ENCODE data around the gene MYL12B.
"Not testable (repeated sequence)": the region's sequence is repeated elsewhere in the genome, so short reads cannot be mapped to it uniquely, and the experiment has no call there.

MYL12B gene

DNA sequence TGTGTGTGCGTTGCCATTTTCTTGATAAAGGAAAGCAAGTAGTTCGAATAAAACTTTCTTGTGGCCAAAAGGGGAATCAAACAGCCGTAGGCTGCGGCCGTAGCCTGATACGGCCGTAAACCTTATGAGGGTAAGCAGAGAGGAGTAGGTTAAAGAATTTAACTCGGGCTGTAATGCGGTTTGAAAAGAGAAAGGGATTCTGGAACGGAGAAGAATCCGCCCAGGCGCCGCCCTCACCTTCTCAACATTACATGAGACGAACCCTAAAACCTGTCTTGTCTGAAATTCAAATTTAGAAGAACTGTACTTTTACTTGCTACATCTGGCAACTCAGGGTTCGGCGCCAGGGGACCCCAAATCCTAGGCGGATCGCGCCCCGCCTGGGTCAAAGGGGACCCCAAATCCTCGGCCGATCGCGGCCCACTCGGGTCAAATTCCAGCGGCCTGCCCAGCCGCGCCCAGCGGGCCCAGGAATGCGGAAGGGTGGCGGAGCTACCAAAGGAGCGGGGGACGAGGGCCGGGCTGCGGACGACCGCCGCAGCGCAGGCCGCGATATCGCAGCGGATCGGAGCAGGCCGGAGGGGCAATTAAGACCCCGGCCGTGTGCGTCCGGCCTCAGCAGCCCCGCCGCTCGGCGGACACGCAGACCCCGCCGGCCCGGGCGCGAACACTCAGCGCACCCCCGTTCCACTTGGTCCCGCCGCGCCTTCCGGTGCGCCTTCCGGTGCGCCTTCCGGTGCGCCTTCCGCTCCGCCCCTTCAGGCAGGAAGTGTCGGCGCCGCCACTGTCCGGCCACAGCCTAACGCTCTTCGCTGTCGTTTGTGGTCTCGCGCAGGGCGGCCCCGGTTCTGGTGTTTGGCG is at the start of gene MYL12B:
Gene MYL12B, plus strand, starts transcription at position 761 of the 861 bp plus-strand sequence. CDS start 10,766 bp downstream, outside the sequence.
- Mint-ChIP-seq H3K27ac (peak within 1 kb of the TSS; percentile 97), H3K36me3 (peaks cover 14% of the 10 kb centered on the region), H3K4me3 (peak within 1 kb of the TSS; percentile 86), H3K27me3 (no peaks in the 10 kb centered on the region), H3K9me3 (no peaks in the 10 kb centered on the region), H3K4me1 (peaks cover 83% of the 10 kb centered on the region)
- peak; percentile 90 for ATAC-seq

DNA sequence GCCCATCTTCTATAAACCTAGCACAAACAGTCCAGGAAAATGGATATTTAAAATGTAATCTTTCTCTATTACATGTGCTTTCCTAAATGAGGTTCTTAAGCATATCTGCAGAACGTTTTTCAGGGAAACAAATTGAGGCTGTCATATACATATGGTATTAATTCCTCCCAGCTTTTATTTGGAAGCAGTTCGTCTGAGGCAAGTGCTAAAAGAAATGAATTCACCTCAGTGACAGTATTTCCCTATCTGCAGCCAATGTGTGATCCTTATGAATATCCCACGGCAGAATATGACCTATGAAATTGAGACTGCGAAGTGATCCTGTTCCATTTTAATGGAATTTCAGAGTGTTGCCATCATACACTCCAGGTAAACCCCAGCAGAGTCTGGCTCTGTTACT is 49.3 kb upstream of the MYL12B start:
- Mint-ChIP-seq H3K9me3 (peaks cover 4% of the 10 kb centered on the region), H3K4me3 (no peak overlapping the region), H3K4me1 (no peaks in the 10 kb centered on the region), H3K27me3 (no peaks in the 10 kb centered on the region), H3K36me3 (peaks cover 12% of the 10 kb centered on the region), H3K27ac (no peak overlapping the region)
- no peak for ATAC-seq

DNA sequence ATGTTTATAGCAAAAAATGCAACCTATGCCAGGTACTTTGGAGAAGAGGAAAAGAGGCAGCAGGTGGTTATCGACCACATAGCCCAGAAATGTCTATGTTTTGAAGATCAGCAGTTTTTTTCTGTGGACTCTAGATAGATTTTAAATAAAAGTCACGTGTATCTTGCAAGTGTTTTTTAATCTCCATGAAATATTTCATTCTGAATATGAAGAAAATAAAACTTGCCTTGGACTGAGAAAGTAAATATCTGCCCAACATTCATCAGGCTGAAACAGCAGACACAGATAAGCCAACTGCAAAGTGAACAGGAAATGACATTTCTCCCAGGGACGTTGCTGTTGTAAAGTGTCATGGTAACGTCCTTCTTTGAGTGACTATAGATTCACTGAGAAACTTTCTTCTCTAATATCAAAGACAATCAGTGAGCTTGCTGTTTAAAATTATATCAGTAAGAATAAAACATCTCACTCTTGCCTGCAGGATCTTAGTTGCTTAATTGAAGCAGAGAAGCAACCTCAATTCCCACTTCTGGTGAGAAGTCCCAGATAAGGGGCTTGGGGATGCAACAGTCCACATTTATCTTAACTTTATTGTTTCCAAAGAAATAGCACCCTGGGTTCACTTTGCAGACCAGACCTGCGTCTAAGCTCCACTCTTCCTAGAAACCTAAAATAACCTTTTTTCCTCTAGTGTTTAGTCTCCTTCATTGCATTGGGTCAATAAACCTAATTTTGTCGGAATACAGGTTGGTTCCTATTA is 48.5 kb upstream of the MYL12B start:
- H3K4me1 Mint-ChIP-seq, result no peaks in the 10 kb centered on the region
- peaks cover 4% of the 10 kb centered on the region for H3K9me3 Mint-ChIP-seq
- peaks cover 12% of the 10 kb centered on the region for H3K36me3 Mint-ChIP-seq
- no peak for ATAC-seq
- no peak overlapping the region for H3K27ac Mint-ChIP-seq
- no peak overlapping the region for H3K4me3 Mint-ChIP-seq
- H3K27me3 Mint-ChIP-seq, result no peaks in the 10 kb centered on the region

DNA sequence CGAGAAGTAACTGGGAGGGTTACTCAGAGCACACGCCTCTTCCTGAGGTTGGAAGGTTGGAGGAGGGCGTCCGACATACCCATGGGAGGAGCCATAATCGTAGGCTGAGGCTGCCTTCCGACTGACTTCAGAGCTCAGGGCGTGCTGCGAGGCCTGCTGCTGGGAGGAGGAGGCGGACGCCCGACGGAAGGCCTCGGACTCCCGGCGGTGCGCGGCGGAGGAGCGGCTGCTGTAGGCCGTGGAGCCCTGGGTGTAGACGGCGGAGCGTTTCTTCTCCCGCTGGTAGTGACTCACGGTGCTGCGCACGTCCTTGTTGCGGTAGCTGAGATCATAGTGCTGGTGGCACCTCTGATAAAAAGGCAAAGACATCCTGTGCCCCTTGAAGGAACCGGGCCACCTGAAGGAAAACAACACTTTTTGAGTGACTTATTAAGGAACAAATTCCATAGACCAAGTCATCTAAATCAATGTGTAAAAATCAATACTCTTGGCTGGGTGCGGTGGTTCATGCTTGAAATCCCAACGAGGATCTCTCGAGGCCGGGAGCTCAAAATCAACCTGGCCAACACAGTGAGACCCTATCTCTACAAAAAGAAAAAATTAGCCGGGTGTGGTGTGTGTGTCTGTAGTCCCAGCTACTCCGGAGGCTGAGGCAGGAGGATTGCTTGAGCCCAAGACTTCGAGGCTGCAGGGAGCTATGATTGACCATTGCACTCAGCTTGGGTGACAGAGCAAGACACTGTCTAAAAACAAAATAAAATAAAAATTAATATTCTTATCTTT is 46.9 kb upstream of the MYL12B start:
- H3K4me1 Mint-ChIP-seq, result no peaks in the 10 kb centered on the region
- peaks cover 8% of the 10 kb centered on the region for H3K36me3 Mint-ChIP-seq
- H3K27me3 Mint-ChIP-seq, result no peaks in the 10 kb centered on the region
- no peak for ATAC-seq
- no peak overlapping the region for H3K27ac Mint-ChIP-seq
- H3K4me3 Mint-ChIP-seq, result no peak overlapping the region
- peaks cover 4% of the 10 kb centered on the region for H3K9me3 Mint-ChIP-seq

DNA sequence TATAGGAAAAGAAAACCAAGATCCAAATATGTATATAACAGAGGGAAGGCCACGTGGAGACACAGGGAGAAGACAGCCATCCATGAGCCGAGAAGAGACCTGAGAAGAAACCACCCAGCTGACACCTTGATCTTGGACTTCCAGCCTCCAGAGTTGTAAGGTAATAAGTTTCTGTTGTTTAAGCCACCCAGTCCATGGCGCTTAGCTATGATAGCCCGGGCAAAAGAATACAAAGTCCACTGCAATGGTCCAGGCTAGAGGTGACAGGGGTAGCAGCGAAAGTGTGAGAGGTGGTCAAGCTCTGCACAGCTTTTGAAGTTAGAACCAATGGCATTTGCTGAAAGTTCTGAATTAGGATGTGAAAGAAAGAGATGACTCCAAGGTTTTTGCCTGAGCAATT is 44.9 kb upstream of the MYL12B start:
- Mint-ChIP-seq H3K4me1 (no peaks in the 10 kb centered on the region), H3K36me3 (peaks cover 8% of the 10 kb centered on the region), H3K4me3 (no peak overlapping the region), H3K27ac (no peak overlapping the region), H3K9me3 (peaks cover 4% of the 10 kb centered on the region), H3K27me3 (no peaks in the 10 kb centered on the region)
- ATAC-seq, result no peak

DNA sequence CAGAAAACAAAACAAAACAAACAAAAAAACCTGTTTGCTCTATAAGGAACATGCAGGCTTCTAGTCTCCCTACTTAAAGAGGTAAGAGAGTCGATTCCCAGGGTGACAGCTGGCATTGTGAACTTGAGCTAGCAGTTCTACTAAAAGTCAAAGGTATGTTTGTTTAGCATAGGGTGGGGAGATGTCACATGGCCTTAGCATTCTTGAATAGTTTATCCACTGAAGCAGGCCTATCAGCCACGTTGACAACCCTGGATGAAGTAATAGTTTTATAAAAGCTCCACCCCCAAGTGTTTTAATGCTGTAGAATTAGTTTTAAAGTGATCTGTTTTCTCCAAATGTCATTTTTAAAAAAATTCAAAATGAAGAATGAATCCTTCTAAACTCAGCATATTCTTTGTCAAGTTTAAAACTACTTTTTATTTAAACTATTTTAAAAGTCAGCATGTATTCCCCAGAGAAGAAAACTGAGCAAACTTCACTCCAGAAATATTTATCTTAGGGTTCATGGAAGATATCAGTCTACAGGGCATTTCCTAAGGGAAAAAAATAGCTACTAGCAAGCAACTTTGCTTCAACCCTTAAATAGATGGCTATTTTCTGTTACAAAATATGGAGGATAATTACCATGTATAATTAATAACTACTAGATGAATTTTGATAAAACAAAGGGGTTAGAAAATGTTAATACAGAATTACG is 43.8 kb upstream of the MYL12B start:
- ATAC-seq, result no peak
- no peak overlapping the region for H3K4me3 Mint-ChIP-seq
- H3K27me3 Mint-ChIP-seq, result no peaks in the 10 kb centered on the region
- H3K27ac Mint-ChIP-seq, result no peak overlapping the region
- peaks cover 4% of the 10 kb centered on the region for H3K9me3 Mint-ChIP-seq
- H3K4me1 Mint-ChIP-seq, result no peaks in the 10 kb centered on the region
- peaks cover 8% of the 10 kb centered on the region for H3K36me3 Mint-ChIP-seq

DNA sequence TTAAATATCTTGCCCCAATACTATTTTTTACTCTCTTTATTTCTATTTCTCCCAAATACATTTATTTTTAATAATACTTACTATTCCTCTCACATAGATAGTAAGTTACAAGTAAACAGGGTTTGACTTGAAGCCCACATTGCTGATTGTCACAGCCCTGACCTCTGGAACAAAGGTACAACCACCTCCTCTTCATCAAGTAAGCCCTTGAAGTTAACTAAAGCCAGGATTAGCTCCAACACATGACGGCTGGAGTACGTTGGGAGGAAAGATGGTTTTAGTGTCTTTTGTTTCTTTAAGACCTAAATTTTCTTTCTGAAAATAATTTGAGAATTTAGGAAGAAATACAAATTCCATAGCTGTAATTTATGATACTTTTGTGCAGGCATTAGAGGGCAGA is 43.1 kb upstream of the MYL12B start:
- Mint-ChIP-seq H3K36me3 (peaks cover 8% of the 10 kb centered on the region), H3K9me3 (peaks cover 4% of the 10 kb centered on the region), H3K4me3 (no peak overlapping the region), H3K4me1 (no peaks in the 10 kb centered on the region), H3K27ac (no peak overlapping the region), H3K27me3 (no peaks in the 10 kb centered on the region)
- no peak for ATAC-seq

DNA sequence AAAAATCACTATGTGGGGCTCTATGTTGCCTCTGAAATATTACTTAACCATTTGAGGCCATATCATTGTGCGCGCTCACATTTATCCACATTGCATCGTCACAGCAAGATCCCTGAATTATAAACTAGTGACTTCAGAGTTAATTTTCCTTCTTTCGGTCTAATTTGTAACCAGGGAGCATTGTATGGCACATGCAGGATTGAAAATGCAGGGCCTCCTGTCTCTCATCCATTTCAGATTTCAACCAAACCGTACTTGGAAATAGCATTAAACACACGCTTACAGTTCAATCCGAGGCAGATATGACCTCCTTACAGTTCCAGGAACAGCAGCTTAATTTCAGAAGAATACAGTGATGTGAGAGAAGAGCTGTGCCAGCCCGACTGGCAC is 42.7 kb upstream of the MYL12B start:
- H3K4me3 Mint-ChIP-seq, result no peak overlapping the region
- peaks cover 4% of the 10 kb centered on the region for H3K9me3 Mint-ChIP-seq
- ATAC-seq, result no peak
- H3K27me3 Mint-ChIP-seq, result no peaks in the 10 kb centered on the region
- H3K4me1 Mint-ChIP-seq, result no peaks in the 10 kb centered on the region
- H3K27ac Mint-ChIP-seq, result peak overlapping the region; percentile 45
- H3K36me3 Mint-ChIP-seq, result peaks cover 8% of the 10 kb centered on the region

DNA sequence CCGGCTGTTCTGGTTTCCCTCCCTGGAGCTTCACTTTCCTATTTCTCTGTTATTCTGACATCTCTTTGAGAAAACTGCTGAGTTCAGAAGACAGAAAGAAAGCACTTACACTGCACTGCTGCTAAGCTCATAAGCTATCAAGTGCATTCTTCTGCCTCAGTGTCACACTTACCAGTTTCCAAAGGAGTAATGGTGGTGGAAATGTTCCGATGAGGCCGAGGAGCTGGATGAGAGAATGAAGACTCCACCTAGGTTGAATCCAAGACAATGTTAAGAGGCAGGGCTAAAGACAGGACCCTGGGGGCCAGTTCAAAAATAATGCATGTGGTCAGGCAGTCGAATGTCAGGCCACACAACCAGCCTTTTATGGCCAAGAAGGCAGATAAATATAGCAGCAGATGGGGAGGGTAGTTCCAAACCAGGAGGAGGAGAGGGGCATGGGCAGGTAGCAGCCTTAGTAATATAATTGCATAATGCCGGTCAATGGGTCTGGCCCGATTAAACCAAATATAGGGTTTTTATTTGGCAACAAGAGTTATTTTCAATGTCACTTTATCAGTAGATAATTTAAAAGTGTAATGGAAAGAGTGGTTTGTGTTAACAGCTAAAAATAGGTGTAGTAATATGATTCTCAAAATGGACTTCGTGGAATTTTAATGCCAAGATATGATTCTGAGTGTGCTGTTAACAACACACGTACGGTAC is 42.1 kb upstream of the MYL12B start, which contains the start of gene MYOM1:
Gene MYOM1, minus strand, starts transcription at position 338 of the 705 bp plus-strand sequence. CDS start 4,745 bp downstream, outside the sequence.
- H3K9me3 Mint-ChIP-seq, result peaks cover 4% of the 10 kb centered on the region
- peak within 1 kb of the TSS; percentile 45 for H3K27ac Mint-ChIP-seq
- no peaks in the 10 kb centered on the region for H3K27me3 Mint-ChIP-seq
- H3K4me1 Mint-ChIP-seq, result no peaks in the 10 kb centered on the region
- peaks cover 3% of the 10 kb centered on the region for H3K36me3 Mint-ChIP-seq
- no peak within 1 kb of the TSS for H3K4me3 Mint-ChIP-seq
- ATAC-seq, result no peak

DNA sequence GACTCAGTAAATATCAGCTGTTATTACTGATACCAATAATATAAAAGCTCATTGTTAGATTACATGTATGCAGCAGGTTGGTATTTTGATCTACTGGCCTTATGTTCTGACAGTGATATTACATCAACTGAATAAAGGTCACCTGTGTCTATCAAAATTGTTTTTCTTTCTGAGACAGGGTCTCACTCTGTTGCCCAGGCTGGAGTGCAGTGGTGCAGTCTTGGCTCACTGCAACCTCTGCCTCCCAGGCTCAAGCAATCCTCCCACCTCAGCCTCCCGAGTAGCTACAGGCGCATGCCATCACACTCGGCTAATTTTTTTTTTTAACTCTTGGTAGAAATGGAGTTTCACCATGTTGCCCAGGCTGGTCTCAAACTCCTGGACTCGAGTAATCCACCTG is 41.1 kb upstream of the MYL12B start:
- not testable (repeated sequence) for H3K27me3 Mint-ChIP-seq, ATAC-seq, H3K4me1 Mint-ChIP-seq, H3K4me3 Mint-ChIP-seq, H3K27ac Mint-ChIP-seq, H3K9me3 Mint-ChIP-seq, H3K36me3 Mint-ChIP-seq

DNA sequence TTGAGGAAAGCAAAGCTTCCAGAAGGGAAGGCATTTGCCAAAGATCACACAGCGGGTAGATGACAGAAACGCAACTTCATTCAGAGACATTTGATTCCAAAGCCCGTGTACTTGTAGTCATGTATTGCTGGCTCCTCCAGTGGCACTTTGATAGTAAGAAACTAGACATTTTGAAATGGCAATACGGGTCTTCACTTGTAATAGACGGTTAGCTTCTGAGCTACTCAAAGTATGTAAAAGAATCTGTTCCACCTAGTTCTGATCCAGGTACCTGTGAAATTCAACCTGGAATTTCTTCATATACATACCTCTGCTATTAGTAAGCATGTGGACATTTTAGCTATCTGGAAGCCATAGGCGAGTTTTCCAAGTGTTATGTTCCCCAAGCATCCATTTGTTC is 40.4 kb upstream of the MYL12B start:
- Mint-ChIP-seq H3K36me3 (no peaks in the 10 kb centered on the region), H3K9me3 (no peaks in the 10 kb centered on the region), H3K4me3 (no peak overlapping the region), H3K27me3 (no peaks in the 10 kb centered on the region), H3K27ac (no peak overlapping the region), H3K4me1 (no peaks in the 10 kb centered on the region)
- ATAC-seq, result no peak

DNA sequence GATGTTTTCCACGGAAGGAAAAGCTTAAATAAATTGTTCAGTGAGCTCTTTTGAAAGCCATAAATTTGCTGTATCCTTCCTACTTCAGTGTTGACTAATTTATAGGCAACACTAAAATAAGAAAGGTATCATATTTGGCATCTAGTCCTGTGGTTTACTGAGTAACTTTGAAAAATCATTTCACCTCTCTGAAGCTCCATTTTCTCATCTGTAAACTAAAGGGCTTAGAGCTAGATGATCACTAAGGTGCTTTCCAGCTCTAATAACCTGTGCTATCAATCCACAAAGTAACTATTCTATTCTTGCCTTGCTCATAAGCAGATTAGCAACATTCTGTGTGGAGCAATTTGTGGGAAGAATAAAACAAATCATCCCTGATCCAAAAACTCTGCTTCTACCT is 38.6 kb upstream of the MYL12B start:
- Mint-ChIP-seq H3K4me3 (no peak overlapping the region), H3K4me1 (no peaks in the 10 kb centered on the region), H3K36me3 (no peaks in the 10 kb centered on the region), H3K27me3 (no peaks in the 10 kb centered on the region), H3K27ac (no peak overlapping the region), H3K9me3 (no peaks in the 10 kb centered on the region)
- ATAC-seq, result no peak

DNA sequence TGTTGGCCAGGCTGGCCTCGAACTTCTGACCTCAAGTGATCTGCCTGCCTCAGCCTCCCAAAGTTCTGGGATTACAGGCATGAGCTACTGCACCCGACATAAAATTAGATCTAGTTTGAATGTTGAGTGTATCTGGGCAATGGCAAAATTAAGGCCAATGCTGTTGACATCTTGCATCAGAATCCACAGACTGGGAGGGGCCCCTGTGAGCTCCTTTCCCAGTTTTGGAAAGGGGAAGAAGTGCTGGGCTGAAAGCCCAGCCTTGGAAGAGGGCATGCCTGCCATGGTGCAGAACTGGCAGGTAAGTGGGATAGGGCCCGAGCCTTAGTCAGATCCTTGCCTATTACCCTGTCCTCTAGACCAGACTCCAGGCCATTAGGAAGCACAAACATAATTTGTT is 37.7 kb upstream of the MYL12B start:
- ATAC-seq, result no peak
- H3K4me1 Mint-ChIP-seq, result no peaks in the 10 kb centered on the region
- no peaks in the 10 kb centered on the region for H3K27me3 Mint-ChIP-seq
- no peak overlapping the region for H3K27ac Mint-ChIP-seq
- H3K4me3 Mint-ChIP-seq, result no peak overlapping the region
- no peaks in the 10 kb centered on the region for H3K36me3 Mint-ChIP-seq
- H3K9me3 Mint-ChIP-seq, result no peaks in the 10 kb centered on the region

DNA sequence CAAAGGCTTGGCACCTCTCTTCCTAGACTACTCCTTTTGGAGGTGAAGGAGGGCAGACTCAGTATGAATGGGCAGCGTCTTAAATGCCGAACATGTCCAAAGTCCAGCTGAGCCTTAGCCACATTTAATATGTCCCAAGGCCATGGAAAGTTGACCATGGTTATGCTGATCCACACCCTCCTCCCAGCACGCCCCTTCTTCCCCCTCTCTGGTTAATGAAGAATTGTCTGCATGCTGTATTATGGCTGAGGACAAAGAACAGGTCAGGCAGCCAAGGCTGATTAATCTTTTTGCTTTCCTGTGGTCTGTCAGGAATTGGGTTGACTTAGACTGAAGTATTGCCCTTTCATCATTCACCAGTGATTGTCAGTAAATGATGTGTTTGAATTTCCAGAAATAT is 36.3 kb upstream of the MYL12B start:
- no peak for ATAC-seq
- H3K36me3 Mint-ChIP-seq, result no peaks in the 10 kb centered on the region
- no peak overlapping the region for H3K27ac Mint-ChIP-seq
- H3K4me3 Mint-ChIP-seq, result no peak overlapping the region
- no peaks in the 10 kb centered on the region for H3K27me3 Mint-ChIP-seq
- H3K4me1 Mint-ChIP-seq, result no peaks in the 10 kb centered on the region
- no peaks in the 10 kb centered on the region for H3K9me3 Mint-ChIP-seq
